ENCODE results near the gene OLFM4.
"Not testable (repeated sequence)": the region's sequence is repeated elsewhere in the genome, so short reads cannot be mapped to it uniquely, and the experiment has no call there.

The OLFM4 gene

GRCh38 chr13:53028637-53029203 lies at the start of gene OLFM4:
Gene OLFM4 (plus strand): TSS chr13:53028813. CDS start chr13:53028837, 24 bp downstream.
- DNase-seq: no peak

GRCh38 chr13:52978989-52979388 lies 49.6 kb upstream of the OLFM4 start:
- DNase-seq: no peak

GRCh38 chr13:52980695-52981094 lies 47.9 kb upstream of the OLFM4 start:
- no peak for DNase-seq

GRCh38 chr13:52983836-52984235 lies 44.8 kb upstream of the OLFM4 start:
- DNase-seq: no peak

GRCh38 chr13:52984881-52985363 lies 43.7 kb upstream of the OLFM4 start:
- DNase-seq: no peak

DNA sequence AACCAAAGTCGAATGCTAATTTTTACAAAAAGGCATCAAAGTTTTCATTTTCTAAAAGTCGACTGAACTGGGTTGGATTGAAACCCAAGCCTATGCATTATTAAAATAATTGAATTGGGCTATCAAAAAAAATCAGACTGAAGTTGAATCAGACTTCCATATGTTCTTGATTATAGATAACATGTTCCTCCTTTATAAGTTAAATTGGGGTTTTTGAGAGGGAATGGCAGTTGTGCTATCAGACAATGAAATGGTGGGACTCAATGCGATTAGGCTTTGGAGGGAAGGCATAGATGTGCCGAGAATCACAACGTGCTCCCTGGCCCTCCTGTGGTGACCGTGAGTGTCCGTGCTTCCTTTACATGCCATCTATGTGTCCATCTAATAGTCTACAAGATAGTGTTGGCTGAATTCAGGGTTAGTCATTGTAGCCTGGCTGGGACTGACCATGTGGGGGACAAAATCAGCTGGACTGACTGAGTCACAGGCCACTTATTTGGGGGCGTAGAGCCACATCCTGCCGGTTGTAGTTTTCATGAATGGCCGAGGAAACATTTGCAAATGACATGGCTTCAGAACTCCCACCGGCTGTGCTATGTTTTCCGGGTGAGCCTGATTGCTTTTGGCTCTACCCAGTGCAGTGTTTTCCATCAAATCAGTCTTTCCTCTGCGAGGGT lies 37.1 kb upstream of the OLFM4 start:
- no peak for DNase-seq

DNA sequence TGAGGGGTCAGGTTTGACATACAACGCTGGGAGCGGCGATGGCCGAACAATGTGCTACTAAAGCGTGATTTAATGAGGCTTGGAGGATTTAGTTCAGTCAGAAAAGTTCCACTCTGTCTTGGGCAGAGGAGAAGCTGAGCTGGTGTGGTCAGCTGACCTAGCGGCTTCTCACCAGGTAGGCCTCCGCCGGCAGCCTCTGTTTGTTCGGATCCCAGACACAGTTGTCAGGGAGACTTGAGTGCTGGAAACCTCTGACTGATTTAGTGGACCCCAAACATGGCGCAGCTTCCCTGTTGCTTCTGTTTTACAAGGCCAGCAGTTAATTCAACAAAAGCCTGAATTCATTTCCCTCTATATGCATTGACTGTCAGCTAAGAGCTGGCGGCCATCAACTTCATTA lies 36.5 kb upstream of the OLFM4 start:
- DNase-seq: no peak

GRCh38 chr13:52994051-52994450 lies 34.6 kb upstream of the OLFM4 start:
- no peak for DNase-seq

DNA sequence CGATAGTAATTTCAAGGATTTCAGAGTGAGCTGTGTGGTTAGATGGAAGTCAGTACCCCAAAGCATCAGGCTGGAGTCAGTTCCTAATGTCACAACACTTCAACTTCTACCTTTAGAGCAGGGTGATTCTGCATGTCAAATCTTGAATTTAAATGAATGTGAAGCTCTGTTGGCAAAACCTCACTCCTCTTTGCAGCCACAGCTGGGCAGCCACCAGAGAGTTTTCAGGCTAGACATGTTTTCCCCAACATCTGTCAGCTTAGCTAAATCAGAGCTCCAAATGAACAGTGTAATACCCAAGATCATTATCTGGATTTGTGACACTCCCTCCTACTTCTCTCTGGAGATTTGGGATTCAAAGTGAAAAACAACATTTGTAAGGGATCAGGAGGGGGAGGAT lies 33.7 kb upstream of the OLFM4 start:
- no peak for DNase-seq

- DNase-seq: no peak
Observed at GRCh38 chr13:52995946-52996345, 32.7 kb upstream of the OLFM4 start.

DNA sequence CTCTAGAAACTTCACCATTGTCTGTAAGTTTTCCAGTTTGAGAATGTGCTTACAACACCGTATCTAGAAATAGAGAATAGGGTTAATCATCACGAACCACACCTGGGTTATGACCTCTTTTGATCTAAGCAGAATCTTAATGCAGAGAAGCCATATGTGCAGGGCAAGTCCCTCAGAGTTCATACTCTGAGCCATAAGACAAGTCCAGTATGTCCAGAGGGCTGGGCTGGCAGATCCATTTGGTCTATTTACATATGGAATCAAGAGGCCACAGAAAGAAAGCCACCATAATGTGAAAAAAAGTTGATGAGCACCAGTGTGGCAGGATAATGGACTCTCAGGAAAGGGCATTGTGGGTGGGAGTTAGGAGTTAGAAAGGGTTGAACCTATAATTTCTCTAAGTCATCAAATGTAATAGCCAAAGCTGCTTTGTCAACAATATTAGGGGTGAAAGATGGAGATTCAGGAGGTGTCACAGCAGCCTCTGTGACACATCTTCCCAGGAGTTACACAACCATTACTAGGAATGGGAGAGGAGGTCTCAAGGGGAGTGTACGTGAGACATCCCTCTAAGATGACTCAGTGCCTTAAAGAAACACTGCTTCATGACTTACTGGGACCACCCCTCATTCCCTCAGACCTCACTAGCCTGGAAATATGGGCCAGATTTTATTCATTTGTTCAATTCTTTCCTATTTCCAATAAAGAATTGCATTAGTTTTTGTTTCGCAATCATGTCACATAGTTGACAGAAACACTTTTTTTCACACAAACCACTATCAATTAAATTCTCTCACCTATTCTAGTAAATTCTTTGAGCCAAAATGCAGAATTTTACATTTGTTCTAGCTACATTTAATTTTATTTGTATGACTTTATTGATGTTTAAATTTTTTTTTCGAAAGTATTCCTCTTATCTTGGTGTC lies 30.4 kb upstream of the OLFM4 start:
- no peak for DNase-seq

- DNase-seq: no peak
Observed at GRCh38 chr13:52999093-52999696, 29.4 kb upstream of the OLFM4 start.

DNA sequence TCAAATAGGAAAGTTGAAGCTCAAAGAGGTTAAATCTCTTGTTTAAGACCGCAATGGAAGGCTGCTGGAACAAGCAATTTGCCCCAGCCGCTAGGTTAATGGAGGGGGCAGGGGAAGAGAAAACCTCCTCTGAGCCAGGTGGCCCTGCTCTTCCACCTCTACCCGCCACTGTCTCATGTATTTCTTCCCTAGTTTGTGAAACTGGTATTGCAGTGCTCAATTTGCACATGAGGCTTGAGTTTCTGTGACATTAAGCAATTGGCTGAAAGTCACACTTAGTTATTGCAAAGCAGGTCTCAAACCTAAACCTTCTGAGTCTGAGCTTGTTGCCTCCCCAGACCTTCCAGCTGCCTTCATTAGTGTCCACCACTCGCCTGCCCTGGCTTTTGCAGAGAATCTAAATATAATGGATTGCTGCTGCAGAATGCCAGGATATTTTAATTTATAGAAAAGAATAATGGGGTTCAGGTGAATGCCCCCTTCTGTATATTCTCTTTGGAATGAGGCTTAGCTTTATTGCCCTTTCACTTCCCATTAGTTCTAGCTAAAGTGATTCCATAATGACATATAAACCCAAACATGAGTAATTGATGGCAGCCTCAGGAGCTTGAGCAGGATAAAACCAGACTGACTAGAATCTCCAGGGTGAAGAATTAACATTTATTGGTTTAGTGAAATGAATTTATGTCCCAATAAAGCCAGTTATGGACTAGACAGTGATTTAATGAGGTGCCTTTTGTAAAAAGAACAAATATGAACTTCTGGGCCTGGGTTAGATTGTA lies 27.0 kb upstream of the OLFM4 start:
- no peak for DNase-seq

DNA sequence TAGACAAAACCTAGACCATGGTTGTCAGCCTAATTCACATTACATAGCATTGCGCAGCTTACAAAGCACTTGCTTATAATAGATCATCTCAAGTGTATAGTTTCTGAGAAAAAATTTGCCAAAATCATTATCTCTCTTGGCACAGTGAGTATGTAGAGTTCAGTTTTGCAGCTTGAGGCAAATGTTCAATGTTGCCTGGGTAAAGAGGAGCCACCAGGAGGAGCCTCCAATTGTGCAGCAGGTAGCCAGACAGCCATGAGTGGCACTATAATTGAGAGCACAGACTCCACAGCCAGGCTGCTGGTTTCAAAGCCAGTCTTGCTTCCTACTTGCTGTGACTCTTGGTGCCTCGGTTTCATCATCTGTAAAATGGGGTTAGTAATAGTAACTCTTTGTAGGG lies 24.0 kb upstream of the OLFM4 start:
- DNase-seq: no peak

DNA sequence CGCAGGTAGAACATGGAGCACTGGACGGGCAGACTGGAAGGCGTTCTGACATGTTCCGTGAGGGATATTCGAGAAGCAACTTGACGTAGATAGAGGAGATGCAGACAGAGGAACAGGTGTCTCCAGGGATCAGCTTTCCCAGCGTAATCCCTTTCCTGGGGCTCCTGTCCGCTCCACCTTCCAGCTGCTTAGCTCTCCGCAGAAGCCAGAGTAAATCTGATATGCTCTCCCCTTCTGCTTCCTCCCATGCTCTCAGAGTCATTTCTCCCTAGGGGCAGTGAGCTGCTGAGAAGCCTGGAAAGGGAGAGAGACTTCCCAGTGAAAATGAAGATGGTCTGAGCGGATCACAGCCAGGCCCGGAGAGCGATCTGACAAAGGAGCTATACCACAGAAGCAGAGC lies 23.0 kb upstream of the OLFM4 start:
- DNase-seq: no peak

- no peak for DNase-seq
Observed at GRCh38 chr13:53007872-53008271, 20.7 kb upstream of the OLFM4 start.

DNA sequence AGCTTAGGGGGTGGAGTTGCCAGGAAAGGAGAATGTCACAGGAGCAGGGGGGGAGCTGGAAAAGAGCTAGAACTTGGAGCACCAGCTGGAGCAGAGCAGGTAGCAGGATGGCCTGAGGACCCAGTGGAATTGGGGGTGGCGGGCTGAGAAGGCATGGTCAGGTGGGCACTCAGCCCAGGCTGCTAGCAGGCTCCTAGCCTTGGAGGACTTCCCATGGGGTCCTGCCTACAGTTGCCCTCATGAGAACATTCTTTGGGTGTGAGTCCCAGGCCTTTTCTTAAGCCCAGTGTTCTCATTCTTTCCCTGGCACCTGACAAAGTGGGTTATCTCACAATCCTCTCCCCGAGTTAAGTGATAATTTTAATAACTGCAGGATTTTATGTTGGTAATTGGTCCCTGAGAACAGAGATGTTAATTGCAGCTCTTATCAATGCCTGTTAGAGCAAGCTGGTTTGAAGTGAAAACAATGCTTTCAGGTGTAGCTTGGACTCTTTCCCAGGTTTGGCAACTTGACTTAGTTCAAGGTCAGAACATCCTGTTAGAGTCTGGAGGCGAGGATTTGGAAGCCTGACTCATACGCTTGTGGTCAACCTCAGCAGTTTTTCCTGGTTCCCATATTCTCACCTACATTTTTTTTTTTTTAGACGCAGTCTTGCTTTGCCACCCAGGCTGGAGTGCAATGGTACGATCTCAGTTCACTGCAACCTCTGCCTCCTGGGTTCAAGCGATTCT lies 18.1 kb upstream of the OLFM4 start:
- DNase-seq: no peak

DNA sequence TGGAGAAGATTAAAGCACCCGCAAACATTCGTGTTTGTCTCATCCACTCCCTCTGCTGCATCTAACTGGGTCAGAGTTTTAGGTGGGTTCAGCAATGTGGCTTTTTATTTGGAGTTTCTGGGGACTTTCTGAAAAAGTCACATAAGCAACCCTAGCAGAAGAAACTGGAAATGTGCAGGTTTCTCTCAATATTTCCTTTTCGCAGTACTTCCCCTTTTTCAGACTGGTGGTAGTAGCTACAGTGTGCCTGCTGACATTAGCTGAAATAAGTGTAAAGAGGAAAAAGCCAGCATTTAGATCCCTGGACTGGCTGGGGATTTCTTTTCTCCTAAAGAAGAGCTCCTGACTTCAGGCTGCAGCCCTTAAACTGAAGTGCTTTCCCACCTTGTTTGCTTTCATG lies 15.9 kb upstream of the OLFM4 start:
- DNase-seq: no peak

DNA sequence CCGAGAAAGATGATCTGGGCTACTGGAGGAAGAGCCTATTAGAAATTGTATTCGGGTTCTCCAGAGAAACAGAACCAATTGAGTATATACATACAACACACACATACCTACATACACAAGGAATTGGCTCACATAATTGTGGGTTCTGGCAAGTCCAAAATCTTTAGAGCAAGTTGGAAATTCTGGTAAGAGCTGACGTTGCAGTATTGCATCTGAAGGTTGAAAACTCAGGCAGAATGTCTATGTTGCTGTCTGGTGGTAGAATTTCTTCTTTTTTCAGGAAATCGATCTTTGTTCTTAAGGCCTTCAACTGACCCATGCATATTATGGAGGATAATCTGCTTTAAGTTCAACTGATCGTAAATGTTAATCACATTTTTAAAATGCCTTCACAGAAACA lies 15.5 kb upstream of the OLFM4 start:
- DNase-seq: no peak

DNA sequence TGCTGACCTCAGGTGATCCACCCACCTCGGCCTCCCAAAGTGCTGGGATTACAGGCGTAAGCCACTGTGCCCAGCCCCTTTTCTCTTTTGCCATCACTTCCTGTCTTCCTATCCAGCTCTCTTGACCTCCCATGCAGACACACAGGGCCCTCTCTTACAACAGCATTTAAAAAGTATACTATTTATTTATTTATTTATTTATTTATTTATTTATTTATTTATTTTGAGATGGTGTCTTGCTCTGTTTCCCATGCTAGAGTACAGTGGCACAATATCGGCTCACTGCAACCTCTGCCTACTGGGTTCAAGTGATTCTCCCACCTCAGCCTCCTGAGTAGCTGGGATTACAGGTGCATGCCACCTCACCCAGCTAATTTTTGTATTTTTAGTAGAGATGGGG lies 14.6 kb upstream of the OLFM4 start:
- not testable (repeated sequence) for DNase-seq
